ENCODE data around the gene WRNIP1.
A peak's percentile ranks its signal among the peaks of the same experiment; 100 is the strongest.

The WRNIP1 gene

GRCh38 chr6:2765896-2766766, 938 bp downstream of the WRNIP1 start:
- Histone ChIP-seq H2BK15ac (ENCODE audit: low read depth, poor library complexity, severe bottlenecking) (peak overlapping the region; percentile 73), H3K4me1 (ENCODE audit: control insufficient read depth, insufficient read depth, low read depth, low read length) (peaks cover 12% of the 10 kb centered on the region), H3K23ac (ENCODE audit: low read length in 2 of 2) (peak overlapping the region; percentile 81 to 86), H3K36me3 (ENCODE audit: control insufficient read depth in 1 of 2, insufficient read depth in 2 of 2, low read depth in 1 of 2, low read length in 2 of 2) (peaks cover 13 to 18% of the 10 kb centered on the region in 2 experiments), H2AFZ (ENCODE audit: low read depth, low read length) (peak overlapping the region; percentile 97), H3K18ac (ENCODE audit: low read depth in 1 of 2, low read length in 2 of 2) (peak overlapping the region; percentile 97), H4K8ac (ENCODE audit: low read length) (peak overlapping the region; percentile 95), H3K4ac (ENCODE audit: low read depth in 1 of 2, low read length in 2 of 2) (peak overlapping the region; percentile 83 to 96), H2BK12ac (ENCODE audit: low read length in 2 of 2) (peak overlapping the region in 1 of 2 experiments; percentile 35), H3K79me1 (replicated peaks; ENCODE audit: low read length, poor library complexity, severe bottlenecking) (peaks cover 6% of the 10 kb centered on the region), H2AK5ac (ENCODE audit: low read length, severe bottlenecking) (no peak overlapping the region), H4K91ac (ENCODE audit: low read length) (peak overlapping the region; percentile 96), H3K9ac (ENCODE audit: low read length) (peak overlapping the region; percentile 95), H2BK5ac (ENCODE audit: low read depth, low read length, poor library complexity, severe bottlenecking) (peak overlapping the region; percentile 74), H3K4me2 (ENCODE audit: low read length, poor library complexity, severe bottlenecking) (peak overlapping the region; percentile 68), H3K9me3 (ENCODE audit: control insufficient read depth, low read length) (no peaks in the 10 kb centered on the region), H3K14ac (ENCODE audit: low read length in 2 of 2) (peak overlapping the region; percentile 39 to 97), H3K27ac (ENCODE audit: low read length, poor library complexity, severe bottlenecking) (peak overlapping the region; percentile 66), H3K27me3 (ENCODE audit: control insufficient read depth in 1 of 2, insufficient read depth in 1 of 2, low read length in 2 of 2) (no peaks in the 10 kb centered on the region), H2BK120ac (ENCODE audit: low read depth, low read length) (peak overlapping the region; percentile 96), H3K4me3 (ENCODE audit: insufficient read depth in 1 of 2, low read depth in 1 of 2, low read length in 2 of 2) (peak overlapping the region; percentile 95 to 99)
- under 1% methylated on average over 83 of the region's 91 CpGs for WGBS
- peak; percentile 58 for DNase-seq

GRCh38 chr6:2766767-2767656, 1.8 kb downstream of the WRNIP1 start:
- Histone ChIP-seq H3K9me3 (ENCODE audit: control insufficient read depth, low read length) (no peaks in the 10 kb centered on the region), H2AFZ (ENCODE audit: low read depth, low read length) (no peak overlapping the region), H3K4me1 (ENCODE audit: control insufficient read depth, insufficient read depth, low read depth, low read length) (peaks cover 12% of the 10 kb centered on the region), H3K18ac (ENCODE audit: low read depth in 1 of 2, low read length in 2 of 2) (no peak overlapping the region), H3K27ac (ENCODE audit: low read length, poor library complexity, severe bottlenecking) (no peak overlapping the region), H2BK5ac (ENCODE audit: low read depth, low read length, poor library complexity, severe bottlenecking) (no peak overlapping the region), H3K4me3 (ENCODE audit: insufficient read depth in 1 of 2, low read depth in 1 of 2, low read length in 2 of 2) (peak overlapping the region; percentile 95 to 99), H3K9ac (ENCODE audit: low read length) (peak overlapping the region; percentile 95), H3K36me3 (ENCODE audit: control insufficient read depth in 1 of 2, insufficient read depth in 2 of 2, low read depth in 1 of 2, low read length in 2 of 2) (peaks cover 14 to 26% of the 10 kb centered on the region in 2 experiments), H2BK15ac (ENCODE audit: low read depth, poor library complexity, severe bottlenecking) (no peak overlapping the region), H3K27me3 (ENCODE audit: control insufficient read depth in 1 of 2, insufficient read depth in 1 of 2, low read length in 2 of 2) (no peaks in the 10 kb centered on the region), H3K4me2 (ENCODE audit: low read length, poor library complexity, severe bottlenecking) (peak overlapping the region; percentile 68), H4K91ac (ENCODE audit: low read length) (no peak overlapping the region), H3K79me1 (replicated peaks; ENCODE audit: low read length, poor library complexity, severe bottlenecking) (peaks cover 7% of the 10 kb centered on the region), H2BK120ac (ENCODE audit: low read depth, low read length) (no peak overlapping the region), H4K8ac (ENCODE audit: low read length) (no peak overlapping the region), H2BK12ac (ENCODE audit: low read length in 2 of 2) (no peak overlapping the region), H3K4ac (ENCODE audit: low read depth in 1 of 2, low read length in 2 of 2) (no peak overlapping the region), H2AK5ac (ENCODE audit: low read length, severe bottlenecking) (no peak overlapping the region), H3K14ac (ENCODE audit: low read length in 2 of 2) (no peak overlapping the region), H3K23ac (ENCODE audit: low read length in 2 of 2) (no peak overlapping the region)
- peak; percentile 50 for DNase-seq
- WGBS: 48% methylated on average over 9 of the region's 13 CpGs

DNA sequence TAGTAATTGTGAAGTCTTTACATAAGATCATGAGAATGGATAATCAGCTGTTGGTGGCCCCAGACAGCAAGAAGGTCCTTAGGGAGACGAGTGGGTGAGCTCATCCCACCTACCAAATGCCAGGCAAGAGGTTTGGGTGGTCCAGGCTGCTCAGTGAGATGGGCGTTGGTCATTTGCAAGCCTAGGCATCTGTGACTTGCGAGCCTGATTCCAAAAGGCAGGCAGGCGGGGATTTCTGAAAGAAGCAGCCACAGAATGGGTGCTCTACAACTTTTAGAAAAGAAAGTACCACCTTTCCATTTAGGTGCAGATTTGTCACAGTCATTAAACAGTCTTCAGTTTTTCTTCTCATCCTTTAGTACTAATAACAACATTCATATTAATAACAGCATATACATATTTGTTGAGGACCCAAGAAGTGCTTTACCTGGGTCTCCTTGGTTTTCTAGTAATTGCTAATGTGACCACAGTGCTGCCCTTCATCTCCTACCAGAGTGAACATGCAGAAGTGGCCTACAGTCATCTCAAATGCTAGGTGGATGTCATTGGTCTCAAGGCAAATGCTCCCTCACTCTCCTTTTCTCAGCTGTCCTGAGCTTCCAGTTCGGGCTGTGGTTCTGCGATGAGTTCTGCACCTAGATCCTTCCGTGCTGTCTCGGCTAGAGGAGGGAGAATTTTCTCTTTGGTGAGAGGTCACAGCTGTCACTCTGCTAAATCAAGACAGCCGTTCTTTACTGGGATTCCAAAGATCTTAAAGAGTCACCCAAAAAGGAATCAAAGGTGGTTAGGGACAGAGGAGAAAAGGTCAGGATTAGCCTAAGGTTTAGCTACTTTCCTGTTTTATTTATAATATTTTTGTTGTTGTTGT, 2.7 kb downstream of the WRNIP1 start:
- Histone ChIP-seq H4K8ac (ENCODE audit: low read length) (no peak overlapping the region), H2BK120ac (ENCODE audit: low read depth, low read length) (no peak overlapping the region), H3K9ac (ENCODE audit: low read length) (peak overlapping the region; percentile 95), H2BK12ac (ENCODE audit: low read length in 2 of 2) (no peak overlapping the region), H2AFZ (ENCODE audit: low read depth, low read length) (no peak overlapping the region), H3K4me2 (ENCODE audit: low read length, poor library complexity, severe bottlenecking) (peak overlapping the region; percentile 37), H3K79me1 (replicated peaks; ENCODE audit: low read length, poor library complexity, severe bottlenecking) (peaks cover 7% of the 10 kb centered on the region), H2BK15ac (ENCODE audit: low read depth, poor library complexity, severe bottlenecking) (no peak overlapping the region), H3K27ac (ENCODE audit: low read length, poor library complexity, severe bottlenecking) (no peak overlapping the region), H2AK5ac (ENCODE audit: low read length, severe bottlenecking) (no peak overlapping the region), H4K91ac (ENCODE audit: low read length) (no peak overlapping the region), H3K18ac (ENCODE audit: low read depth in 1 of 2, low read length in 2 of 2) (no peak overlapping the region), H3K9me3 (ENCODE audit: control insufficient read depth, low read length) (no peaks in the 10 kb centered on the region), H3K23ac (ENCODE audit: low read length in 2 of 2) (peak overlapping the region in 1 of 2 experiments; percentile 10), H3K4me1 (ENCODE audit: control insufficient read depth, insufficient read depth, low read depth, low read length) (peaks cover 12% of the 10 kb centered on the region), H3K4ac (ENCODE audit: low read depth in 1 of 2, low read length in 2 of 2) (no peak overlapping the region), H3K36me3 (ENCODE audit: control insufficient read depth in 1 of 2, insufficient read depth in 2 of 2, low read depth in 1 of 2, low read length in 2 of 2) (peaks cover 14 to 33% of the 10 kb centered on the region in 2 experiments), H3K4me3 (ENCODE audit: insufficient read depth in 1 of 2, low read depth in 1 of 2, low read length in 2 of 2) (peak overlapping the region in 1 of 2 experiments; percentile 95), H2BK5ac (ENCODE audit: low read depth, low read length, poor library complexity, severe bottlenecking) (no peak overlapping the region), H3K14ac (ENCODE audit: low read length in 2 of 2) (no peak overlapping the region), H3K27me3 (ENCODE audit: control insufficient read depth in 1 of 2, insufficient read depth in 1 of 2, low read length in 2 of 2) (no peaks in the 10 kb centered on the region)
- 77% methylated on average over 9 of the region's 9 CpGs for WGBS
- no peak for DNase-seq
